Cardiac fibroblast (primary cell): Measurements from ENCODE around the gene LRFN5.
A peak's percentile ranks its signal among the peaks of the same experiment; 100 is the strongest.
"Not testable (repeated sequence)": the region's sequence is repeated elsewhere in the genome, so short reads cannot be mapped to it uniquely, and the experiment has no call there.

Experiments used
- DNase-seq, 2 donors: peaks; one replicate each; pipeline versions ENCODE4 v3.0.0 to v3.0.0-alpha.2; 2010; ENCODE audit warnings: low read depth in 2 of 2
- H3K4me3 ChIP-seq, 2 donors: replicated peaks in 1 of 2; 1 replicate in 1 of 2; 2 replicates in 1 of 2; pipeline ENCODE4 v1.5.1; 2011; ENCODE audit warnings: low read depth in 2 of 2, low read length in 2 of 2, mild to moderate bottlenecking in 2 of 2, moderate library complexity in 1 of 2
- CTCF ChIP-seq: IDR thresholded peaks from one replicate; pipeline ENCODE4 v1.5.1; 2011; ENCODE audit warnings: low read depth, mild to moderate bottlenecking, low read length, inconsistent platforms

LRFN5 gene

GRCh38 chr14:41606532-41607303 lies at the start of gene LRFN5:
Gene LRFN5 (plus strand): TSS chr14:41606876.
- DNase-seq, result peak; percentile 19 to 61
- H3K4me3 ChIP-seq, result peak within 1 kb of the TSS; percentile 62 to 71
- TF ChIP-seq CTCF, result no peak

- no peak overlapping the region for H3K4me3 ChIP-seq
- TF ChIP-seq CTCF, result no peak
- no peak for DNase-seq
These were observed 48.2 kb upstream of the LRFN5 start for GRCh38 chr14:41558490-41558889.

- not testable (repeated sequence) for H3K4me3 ChIP-seq, DNase-seq
These were observed 39.8 kb upstream of the LRFN5 start for GRCh38 chr14:41566864-41567263.

GRCh38 chr14:41568979-41569378 lies 37.7 kb upstream of the LRFN5 start:
- no peak for TF ChIP-seq CTCF
- no peak overlapping the region for H3K4me3 ChIP-seq
- no peak for DNase-seq

GRCh38 chr14:41570415-41571155 lies 36.1 kb upstream of the LRFN5 start:
- TF ChIP-seq CTCF, result no peak

GRCh38 chr14:41586237-41586636 lies 20.4 kb upstream of the LRFN5 start:
- DNase-seq, result peak in 1 of 2 donors; percentile 3
- TF ChIP-seq CTCF, result no peak
- no peak overlapping the region for H3K4me3 ChIP-seq

More at GRCh38 chr14:41570415-41571155, 36.1 kb upstream of the LRFN5 start:
- H3K4me3 ChIP-seq, result no peak overlapping the region
- DNase-seq, result no peak

- TF ChIP-seq CTCF, result no peak
- DNase-seq, result no peak
- H3K4me3 ChIP-seq, result no peak overlapping the region
These were observed 9.0 kb upstream of the LRFN5 start for GRCh38 chr14:41597647-41598046.

- DNase-seq, result peak in 1 of 2 donors; percentile 5
- not testable (repeated sequence) for H3K4me3 ChIP-seq
These were observed 6.8 kb upstream of the LRFN5 start for GRCh38 chr14:41599805-41600385.
